Erythroblast (primary cell): ENCODE measurements around the gene PLXNB2.

Experiments
- DNase-seq, 2 experiments: peaks; one replicate each; lab custom pipeline; 2025; lab: John Stamatoyannopoulos, UW
- GATA1 ChIP-seq: IDR thresholded peaks from 2 replicates; pipeline ENCODE4 v1.6.1; 2011; ENCODE audit warnings: low read depth, mild to moderate bottlenecking, control low read depth, low read length, moderate library complexity
- POLR2A ChIP-seq: IDR thresholded peaks from 2 replicates; pipeline ENCODE4 v1.6.1; 2011; ENCODE audit warnings: mild to moderate bottlenecking, low read length

The PLXNB2 gene

GRCh38 chr22:50259302-50259701, 48.1 kb downstream of the PLXNB2 start:
- no peak for TF ChIP-seq GATA1
- TF ChIP-seq POLR2A = no peak
- DNase-seq = no peak

GRCh38 chr22:50258361-50259292, 48.8 kb downstream of the PLXNB2 start:
- DNase-seq = no peak
- TF ChIP-seq GATA1 = no peak
- no peak for TF ChIP-seq POLR2A

- no peak for DNase-seq
- TF ChIP-seq GATA1 (no peak), POLR2A (no peak)
Measured at GRCh38 chr22:50257451-50258360, 49.7 kb downstream of the PLXNB2 start.

GRCh38 chr22:50257041-50257440, 50.4 kb downstream of the PLXNB2 start:
- TF ChIP-seq GATA1 (no peak), POLR2A (no peak)
- no peak for DNase-seq

GRCh38 chr22:50256258-50256862, 51.1 kb downstream of the PLXNB2 start:
- TF ChIP-seq POLR2A (no peak), GATA1 (no peak)
- DNase-seq = no peak

GRCh38 chr22:50255607-50256006, 51.8 kb downstream of the PLXNB2 start:
- no peak for TF ChIP-seq POLR2A
- TF ChIP-seq GATA1 = no peak
- DNase-seq = no peak

GRCh38 chr22:50255099-50255498, 52.3 kb downstream of the PLXNB2 start:
- TF ChIP-seq GATA1 (no peak), POLR2A (no peak)
- no peak for DNase-seq

GRCh38 chr22:50253941-50254340, 53.5 kb downstream of the PLXNB2 start:
- TF ChIP-seq GATA1 (no peak), POLR2A (no peak)
- no peak for DNase-seq

- TF ChIP-seq POLR2A (no peak), GATA1 (no peak)
- no peak for DNase-seq
Measured at GRCh38 chr22:50253046-50253915, 54.2 kb downstream of the PLXNB2 start.

GRCh38 chr22:50252082-50253045, 55.1 kb downstream of the PLXNB2 start:
- peak; percentile 49 to 53 for DNase-seq
- TF ChIP-seq POLR2A (no peak), GATA1 (no peak)

- TF ChIP-seq GATA1 = no peak
- no peak for TF ChIP-seq POLR2A
- no peak for DNase-seq
Measured at GRCh38 chr22:50251477-50252081, 55.9 kb downstream of the PLXNB2 start.
